Dermis blood vessel endothelial cell (primary cell): ENCODE measurements around the gene BGN. TPM values are rescaled to one million over a fixed set of nuclear protein-coding genes. Genes with fewer than 3 reads are reported as not detected.

Experiments
- DNase-seq: peaks from one replicate; pipeline ENCODE4 v3.0.0; 2010
- total RNA-seq: library from RNA; depleted of rRNA; stranded (reverse); fragments of >200 nt; gene quantifications from 2 replicates; pipeline ENCODE4 v1.2.3, GENCODE V29; 2014

BGN gene
- total RNA-seq, 1 donor from 2014 or later = 27.4 TPM

DNA sequence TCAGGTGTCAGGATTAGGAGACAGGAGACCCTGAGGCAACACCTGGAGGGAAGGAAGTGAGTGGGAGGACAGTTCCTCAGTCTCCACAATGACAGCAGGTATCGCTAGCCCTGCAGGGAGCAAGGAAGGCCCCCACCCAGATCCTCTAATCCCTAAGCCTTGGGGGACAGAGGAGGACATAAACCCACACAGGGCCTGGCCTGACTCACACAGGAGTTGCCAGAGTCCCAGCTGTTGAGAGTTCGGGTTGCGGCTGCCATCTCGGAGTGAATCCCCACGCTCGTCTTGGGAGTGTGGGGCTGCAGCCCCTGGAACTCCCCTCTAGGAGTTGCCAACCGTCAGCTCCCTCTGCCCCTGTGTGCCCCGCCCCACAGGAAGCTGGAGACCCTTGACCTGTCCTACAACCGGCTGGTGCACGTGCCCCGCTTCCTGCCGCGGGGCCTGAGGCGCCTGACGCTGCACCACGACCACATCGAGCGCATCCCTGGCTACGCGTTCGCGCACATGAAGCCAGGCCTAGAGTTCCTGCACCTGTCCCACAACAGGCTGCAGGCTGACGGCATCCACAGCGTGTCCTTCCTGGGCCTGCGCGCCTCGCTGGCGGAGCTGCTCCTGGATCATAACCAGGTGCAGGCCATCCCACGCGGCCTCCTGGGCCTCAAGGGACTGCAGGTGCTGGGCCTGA is 9.2 kb upstream of the BGN start:
- DNase-seq = no peak

DNA sequence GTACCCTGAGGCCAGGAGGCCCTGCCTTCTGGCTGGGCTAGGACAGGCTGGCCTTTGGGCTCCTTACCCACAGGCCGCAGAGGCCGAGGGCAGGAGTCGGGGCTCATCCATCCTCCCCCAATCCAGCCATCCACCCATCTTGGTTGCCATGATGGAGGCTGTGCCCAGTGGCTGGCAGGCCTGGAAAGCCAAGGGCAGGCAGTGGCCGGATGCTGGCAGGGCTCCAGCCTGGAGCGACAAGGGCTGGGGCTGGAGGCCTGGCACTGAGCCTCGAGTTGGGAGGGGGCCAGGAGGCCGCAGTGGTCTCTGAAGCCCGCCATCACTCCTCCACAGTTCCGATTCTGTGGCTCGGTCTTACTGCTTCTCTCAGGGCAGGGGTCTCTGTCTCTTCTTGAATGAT is 8.6 kb upstream of the BGN start:
- DNase-seq = no peak

DNA sequence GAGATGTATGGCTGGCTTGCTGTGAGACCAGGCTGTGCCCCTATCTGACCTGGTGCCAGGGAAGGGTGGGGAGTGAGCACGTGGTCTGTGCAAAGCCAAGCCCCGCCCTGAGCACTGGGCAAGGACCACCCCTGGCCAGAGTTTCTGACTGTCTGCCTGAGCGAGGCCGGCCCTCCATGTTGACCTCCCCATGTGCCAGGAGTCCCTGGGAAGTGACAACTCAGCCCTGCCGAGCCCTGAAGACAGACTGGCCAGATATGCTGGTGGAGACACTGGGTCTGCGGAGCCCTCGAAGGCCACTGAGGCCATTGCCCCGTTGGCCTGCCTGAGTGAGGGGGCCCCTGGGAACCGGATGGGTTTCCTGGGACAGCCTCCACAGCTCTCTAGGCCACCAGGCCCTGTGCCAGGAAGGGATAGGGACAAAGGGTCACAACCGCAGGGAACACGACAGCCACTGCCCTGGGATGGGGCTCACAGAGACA is 7.1 kb upstream of the BGN start:
- peak; percentile 36 for DNase-seq

DNA sequence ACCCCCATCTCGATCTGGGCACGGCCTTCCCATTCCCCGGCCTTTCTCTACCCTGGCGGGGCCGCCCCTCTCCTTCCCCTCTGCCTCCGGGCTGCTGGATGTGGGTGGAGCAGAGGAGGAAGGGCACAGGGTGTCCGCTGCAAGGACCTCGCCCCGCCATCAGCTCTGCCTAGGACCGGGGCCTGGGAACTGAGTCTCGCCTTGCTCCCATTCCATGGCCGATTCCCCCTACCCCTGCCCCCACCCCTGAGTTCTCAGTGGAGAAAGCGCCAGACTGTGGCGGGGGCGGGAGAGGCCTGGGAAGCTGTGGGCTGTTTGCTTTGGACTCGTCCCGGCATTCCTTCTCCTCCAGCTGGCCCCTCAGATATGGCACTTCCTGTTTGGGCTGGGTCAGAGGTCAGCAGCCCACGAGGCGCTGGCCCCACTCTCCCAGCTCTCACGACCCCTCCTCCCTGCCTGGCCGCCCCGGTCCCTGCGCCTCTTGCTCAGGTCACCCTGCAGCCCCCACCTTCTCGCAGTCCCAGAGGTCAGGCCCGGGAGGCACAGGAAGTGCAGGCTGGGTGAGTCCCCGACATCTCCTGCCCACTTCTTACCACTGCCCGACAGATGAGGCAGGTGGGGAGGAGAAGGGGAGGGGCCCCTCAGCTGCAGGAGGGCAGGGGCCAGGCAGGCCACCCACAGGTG is 6.4 kb upstream of the BGN start:
- peak; percentile 85 for DNase-seq

DNA sequence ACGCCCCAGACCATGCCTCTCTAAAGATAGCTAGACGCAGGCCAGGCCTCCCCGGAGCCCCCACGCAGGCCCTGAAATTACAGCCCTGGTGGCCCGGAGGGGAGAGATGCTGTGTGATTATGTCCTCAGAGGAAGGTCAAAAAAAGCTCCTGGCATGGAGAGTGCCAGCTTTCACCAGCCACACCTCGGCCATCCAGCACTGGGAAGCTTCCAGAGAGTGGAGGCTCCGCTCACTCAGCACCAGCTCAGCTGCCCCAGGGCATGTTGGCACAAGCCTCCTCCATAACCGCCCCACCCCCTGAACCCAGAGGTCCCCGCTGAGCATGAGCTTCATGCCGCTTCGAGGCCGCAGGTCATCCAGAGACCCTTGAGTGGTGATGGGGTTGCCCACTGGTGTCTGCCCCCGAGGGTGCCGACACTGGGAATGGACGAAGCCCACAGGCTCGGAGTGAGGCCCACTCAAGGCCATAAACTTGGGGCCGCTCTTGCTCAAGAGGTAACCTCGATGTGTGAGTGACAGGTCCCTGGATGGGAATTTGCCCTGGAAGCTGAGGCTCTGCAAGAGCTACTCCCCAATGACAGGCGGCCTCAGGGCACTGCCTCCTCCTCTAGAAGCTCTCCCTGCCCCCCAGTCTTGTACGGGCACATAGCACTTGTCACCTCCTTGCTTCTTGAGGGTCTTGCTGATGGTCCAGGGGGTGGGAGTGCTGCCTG is 4.4 kb upstream of the BGN start:
- DNase-seq = no peak

DNA sequence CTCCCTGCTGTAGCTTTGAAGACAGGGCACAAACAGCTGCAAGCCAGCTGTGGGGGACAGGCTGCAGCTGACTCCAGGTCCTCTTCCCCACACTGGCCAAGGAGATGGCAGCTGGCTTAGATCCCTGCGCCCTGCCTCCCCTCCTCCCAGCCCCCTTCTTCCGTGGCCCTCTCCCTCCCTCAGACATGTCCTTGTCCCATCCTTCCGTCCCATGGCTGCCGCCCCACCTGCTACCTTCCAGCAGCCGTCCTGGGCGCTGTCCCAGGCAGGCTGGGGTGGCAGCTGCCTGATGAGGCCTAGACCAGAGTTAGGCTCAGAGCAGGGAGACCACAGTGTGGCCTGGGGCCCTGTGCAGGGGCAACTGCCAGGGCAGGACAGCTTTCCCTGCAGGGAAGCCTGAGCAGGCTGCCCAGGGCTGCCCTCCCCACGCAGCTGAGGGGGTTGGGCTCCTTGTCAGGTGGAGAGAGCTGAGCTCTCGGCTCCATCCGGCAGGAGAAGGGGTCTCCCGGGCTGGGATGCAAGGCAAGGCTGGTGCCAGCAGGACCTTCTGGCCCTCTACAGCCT is 3.3 kb upstream of the BGN start:
- DNase-seq = peak; percentile 28

DNA sequence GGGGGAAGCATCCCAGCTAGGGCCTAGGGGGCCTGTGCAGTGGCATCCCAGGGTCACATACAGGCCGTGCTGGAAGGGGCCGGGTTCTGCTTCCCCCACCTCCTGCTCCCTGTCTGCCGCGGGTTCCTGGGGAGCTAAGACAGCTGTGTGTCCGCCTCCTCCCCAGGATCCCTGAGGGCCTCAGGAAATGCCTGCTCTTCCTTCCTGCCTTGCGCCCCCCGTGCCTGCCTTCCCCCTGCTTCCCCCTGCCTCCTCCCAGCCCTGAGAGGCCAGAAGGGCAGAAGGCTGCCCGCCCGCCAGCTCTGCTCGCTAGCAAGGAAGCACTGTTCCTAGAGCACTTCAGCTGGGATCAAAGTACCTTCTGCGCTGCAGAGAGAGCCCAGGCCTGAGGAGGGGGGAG is 2.9 kb upstream of the BGN start:
- peak; percentile 48 for DNase-seq

DNA sequence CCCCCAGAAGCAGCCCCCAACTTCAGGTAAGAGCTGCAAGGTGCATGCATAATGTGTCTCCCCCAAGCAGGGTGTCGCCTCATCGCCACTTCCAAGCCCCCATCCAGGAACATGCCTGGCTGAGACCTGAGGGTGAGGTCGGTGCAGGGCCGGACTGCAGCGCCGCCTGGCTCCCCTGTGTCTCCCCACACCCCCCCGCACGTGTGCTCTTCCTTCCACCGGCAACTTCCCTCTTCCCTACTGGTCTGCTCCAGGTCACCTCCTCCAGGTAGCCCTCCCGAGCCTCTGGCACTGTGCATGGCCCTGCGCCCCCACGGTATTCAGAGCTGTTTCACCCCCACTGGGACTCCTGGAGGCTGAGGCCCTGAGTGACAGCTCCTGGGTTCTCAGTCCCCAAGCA is 2.2 kb upstream of the BGN start:
- DNase-seq = no peak

DNA sequence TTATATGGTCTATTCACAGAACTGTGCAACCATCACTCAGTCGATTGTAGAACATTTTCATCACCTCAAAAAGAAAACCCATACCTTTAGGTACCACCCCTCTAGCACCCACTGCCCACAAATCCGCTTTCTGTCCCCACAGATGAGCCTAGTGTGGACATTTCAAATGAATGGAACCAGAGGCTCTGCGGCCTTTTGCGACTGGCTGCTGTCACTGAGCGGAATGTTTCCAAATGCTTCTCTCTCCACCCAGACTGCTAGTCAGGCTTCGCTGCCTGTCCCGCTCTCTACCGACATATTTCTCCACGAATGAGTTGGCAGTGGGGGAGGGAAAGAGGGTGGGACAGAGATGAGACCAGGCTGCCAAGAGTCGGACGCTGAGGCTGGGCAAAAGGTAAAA is 1.7 kb upstream of the BGN start:
- no peak for DNase-seq

DNA sequence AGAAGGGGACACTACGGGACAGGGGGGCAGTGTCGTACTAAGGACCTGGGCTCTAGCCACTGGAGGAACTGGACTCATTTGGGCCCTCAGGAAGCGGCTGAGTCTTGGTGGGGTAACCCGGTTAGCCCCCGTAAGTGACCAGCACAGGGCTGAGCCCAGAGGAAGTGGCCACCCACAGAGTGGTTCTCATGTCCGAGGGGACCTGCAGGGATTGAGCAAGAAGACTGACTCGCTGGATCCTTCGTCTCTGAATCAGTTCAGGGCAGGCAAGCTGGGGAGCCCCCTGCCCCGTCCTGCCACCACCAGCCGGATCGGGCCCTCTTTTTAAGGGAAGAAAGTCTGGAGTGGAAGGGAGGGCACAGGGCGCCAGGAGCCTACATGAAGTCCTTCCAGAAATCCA is 719 bp upstream of the BGN start:
- no peak for DNase-seq

DNA sequence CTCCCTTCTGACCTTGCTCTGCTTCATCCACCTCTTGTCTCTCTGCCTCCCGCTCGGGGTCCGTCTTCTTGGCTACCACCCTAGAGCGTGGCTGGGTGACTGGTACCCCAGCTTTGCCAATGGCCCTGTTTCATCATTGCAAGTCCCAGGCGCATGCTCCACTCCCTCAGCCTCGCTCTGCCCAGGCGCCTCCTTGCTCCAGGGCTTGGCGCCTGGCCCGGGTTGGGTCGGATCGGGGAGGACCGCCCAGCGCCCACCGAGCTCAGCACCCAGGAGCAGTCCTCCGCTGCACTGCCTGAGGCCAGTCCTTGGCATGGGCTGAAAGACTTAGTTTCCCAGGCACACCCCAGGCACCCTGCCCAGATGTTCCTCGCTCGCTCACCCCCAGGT is 577 bp downstream of the BGN start:
- DNase-seq = peak; percentile 31

DNA sequence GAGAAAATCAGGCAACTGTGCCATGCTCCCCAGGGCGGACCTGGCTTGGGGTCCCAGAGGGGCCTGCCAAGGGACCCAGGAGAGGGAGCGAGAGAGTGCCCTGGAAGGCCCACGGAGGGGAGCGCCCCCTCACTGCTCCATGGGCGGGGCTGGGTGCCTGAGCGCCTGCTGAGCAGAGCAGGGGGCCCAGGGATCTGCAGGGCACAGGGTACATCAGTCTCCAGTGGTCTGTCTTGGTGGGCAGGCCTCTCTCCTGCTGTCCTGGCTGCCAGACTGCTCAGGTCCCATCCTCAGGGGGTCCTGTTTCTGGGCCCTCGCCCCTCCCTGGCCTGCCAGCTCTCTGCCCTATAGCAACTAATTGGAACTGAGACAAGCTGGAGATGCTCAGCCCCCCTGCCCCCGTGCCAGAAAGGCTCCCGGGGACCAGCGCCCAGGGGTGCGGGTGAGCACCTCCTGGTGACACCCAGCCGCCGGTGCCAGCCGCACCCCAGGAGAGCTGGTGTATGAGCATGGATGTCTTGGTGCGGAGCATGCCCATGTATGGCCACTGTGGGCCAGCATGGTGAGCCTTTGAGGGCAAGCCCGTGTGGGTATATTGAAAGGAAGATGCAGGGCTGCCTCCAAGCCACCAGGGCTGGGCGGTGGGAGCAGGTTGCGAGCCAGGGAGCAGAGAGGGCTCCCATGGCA is 1.3 kb downstream of the BGN start:
- DNase-seq = no peak

DNA sequence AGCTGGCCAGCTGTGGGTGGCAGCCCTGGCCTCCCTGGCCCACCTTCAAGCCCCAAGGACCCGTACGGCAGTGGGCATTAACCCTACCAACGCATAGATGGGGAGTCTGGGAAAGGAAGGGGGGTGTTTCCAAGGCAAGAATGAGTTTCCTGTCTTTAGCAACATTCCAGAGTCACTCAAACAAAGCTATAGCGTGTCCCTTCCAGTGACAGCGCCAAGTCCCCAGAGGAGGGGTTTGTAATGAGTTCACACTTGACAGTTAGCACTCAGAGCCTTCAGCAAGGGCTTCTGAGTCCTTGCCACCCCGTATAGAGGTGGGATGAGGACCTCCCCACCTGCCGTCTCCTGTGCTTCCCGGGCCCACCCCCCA is 1.8 kb downstream of the BGN start:
- no peak for DNase-seq

DNA sequence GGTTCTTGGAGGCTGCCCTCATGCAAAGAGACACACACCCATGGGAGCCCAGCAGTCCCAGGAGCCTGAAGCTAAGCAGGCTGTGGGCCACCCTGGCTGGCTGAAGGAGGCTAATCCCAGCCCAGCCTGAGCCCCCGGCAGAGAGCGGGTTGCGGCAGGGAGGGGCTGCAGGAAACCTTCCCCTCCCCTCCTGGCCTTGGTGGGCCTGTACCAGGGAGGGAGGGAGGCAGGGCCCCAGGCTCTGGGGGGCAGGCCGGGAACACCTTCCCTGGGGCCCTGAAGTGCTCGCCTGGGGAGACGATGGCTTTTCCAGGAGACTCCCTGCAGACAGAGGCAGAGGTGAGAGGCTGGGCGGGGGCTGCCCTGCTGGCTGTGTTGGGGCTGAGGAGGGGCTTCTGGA is 3.7 kb downstream of the BGN start:
- no peak for DNase-seq

DNA sequence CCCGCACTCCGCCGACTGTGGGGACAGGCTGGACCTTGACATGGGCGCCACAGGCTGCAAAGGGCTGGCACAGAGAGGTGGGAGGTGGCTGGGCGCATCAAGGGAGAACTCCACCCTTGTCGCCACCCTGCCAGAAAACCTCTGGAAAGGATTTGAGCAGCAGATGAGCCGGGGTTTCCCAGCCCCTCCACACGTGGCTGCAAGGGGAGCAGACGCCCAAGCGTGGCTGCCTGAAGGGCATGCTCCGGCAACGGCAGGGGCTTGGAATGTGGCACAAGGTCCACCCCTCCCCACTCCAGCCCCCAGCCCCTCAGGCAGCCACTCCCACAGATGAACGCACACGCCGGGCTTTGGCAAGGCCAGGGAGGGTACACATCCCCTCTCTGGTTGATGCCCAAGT is 4.6 kb downstream of the BGN start:
- no peak for DNase-seq

DNA sequence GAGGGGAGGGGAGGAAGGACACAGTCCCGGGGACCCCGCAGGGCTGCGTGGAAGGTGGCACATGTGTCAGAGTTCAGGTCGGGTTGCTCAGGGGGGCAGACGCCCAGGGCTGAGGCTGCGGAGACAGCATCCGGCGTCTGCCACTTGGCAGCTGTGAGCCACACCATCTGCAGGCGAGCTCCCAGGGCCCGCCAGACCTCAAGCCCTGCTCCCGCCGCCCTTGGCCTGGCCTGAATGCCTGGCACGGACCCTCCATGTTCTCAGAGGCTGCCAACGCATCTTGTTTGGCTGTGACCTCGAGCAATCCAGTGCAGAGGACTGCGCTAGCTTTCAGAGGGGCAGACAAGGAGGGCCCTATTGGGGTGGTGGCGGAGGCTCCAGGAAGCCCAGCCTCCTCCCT is 5.1 kb downstream of the BGN start:
- DNase-seq = no peak

DNA sequence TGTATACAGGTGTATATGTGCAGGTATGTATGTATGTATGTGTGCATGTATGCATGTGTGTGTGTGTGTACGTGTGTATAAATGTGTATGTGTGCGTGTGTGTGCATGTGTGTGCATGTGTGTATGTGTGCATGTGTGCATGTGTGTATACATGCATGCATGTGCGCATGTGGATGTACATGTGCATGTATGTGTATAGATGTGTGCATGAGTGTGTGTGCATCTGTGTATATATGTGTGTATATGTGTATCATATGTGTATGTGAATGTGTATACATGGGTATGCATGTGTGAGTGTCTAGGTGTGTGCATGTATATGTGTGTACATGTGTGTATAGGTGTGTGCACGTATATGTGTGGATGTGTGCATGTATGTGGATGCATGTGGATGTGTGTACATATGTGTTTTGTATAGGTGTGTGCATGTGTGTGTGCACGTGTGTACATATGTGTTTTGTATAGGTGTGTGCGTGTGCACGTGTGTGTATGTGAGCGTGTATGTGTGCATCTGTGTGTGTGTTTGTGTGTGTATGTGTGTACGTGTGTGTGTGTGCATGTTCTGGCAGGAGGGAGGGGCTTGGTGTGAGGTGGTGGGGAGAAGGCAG is 6.0 kb downstream of the BGN start:
- no peak for DNase-seq

DNA sequence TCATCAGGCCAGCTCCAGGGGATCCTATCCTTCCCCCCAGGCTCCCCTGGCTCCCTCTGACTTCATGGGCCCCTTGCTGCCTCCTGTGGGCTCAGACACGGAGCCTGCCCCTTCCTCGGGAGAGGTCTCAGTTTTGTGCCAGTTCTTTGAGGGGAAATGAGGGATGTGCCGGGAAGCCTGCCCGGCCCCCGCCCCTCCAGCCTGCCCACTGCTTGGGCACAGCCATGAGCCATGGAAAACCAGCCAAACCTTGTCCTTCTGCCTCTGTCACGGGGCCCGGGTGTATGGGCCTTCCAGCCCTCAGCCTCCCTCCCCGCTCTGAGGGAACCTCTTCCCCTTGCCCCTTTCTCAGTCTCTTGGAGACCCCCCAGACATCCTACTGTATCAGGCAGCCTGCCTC is 6.8 kb downstream of the BGN start:
- no peak for DNase-seq

DNA sequence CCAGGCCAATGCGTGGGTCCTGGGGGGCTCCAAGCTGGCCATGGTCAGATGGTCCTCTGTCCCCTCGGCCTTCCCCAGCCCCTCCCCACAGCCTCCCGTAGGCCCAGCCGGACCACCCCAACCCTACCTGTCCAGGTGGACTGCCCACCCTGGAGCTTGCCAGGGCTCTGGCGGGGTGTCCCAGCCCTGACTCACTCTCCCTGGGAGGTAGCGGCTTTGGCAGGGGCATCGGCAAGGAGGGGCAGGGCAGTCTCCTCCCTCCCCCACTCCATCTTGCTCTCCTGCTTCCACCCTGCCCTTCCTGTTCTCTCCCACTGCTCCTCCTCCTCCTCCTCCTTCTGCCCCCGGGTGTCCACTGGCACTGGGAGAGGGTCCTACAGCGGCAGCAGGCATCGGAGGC is 7.4 kb downstream of the BGN start:
- DNase-seq = no peak

DNA sequence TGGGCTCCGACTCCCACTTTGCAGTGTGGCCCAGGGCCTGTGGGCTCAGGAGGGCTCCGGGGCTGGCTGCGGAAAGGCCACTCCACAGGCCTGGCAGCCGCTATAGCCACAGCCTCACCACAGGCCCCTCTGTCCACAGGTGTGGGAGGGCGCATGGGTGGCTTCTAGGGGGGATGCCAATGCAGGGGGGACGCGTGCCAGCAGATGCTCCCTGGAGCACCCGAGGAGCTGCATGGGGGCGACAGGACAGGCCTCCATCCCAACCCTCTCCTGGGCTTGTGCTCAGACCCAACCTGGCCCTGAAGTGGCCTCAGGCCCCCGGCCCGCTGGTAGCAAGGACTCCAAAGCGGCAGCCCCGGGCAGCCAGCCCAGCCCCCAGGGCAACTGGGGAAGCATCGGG is 8.0 kb downstream of the BGN start:
- no peak for DNase-seq

DNA sequence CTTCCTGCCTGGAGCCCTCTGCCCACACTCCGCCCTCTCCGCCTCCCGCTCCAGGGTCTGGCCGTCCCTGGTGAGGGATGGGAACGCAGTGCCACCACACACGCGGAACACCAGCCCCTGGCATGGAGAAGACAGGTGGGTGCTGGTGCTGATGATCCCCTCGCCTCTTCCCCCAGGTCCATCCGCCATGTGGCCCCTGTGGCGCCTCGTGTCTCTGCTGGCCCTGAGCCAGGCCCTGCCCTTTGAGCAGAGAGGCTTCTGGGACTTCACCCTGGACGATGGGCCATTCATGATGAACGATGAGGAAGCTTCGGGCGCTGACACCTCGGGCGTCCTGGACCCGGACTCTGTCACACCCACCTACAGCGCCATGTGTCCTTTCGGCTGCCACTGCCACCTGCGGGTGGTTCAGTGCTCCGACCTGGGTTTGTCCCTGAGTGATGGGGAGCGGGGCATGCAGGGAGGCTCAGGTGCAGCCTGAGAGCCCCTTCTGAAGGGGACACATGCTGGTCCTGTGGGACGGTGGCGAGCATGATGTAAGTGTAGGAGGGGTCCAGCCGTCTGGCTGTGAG is 9.8 kb downstream of the BGN start:
- DNase-seq = no peak

DNA sequence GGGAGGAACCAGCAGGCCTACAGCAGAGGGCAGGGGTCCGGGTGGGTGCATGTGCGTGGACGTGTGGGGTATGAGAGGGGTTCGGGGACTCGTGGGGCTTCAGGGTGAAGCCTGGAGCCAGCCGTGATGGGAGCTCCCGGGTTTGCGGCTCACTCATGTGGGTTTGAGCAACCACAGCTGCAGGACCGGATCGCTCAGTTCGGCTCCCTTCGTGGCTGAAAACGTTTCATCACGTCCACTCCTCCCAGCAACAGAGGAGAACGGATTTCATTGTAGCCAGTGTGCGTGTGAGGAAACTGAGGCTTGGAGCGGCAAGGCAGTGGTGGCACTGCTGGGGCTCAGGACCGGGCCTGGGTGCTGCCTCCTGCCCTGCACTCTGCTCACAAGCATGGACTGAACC is 10.6 kb downstream of the BGN start:
- DNase-seq = no peak
